Left cardiac atrium (tissue), 4 donors: Measurements from ENCODE around the gene ASGR2. TPM values are rescaled to one million over a fixed set of nuclear protein-coding genes. Genes with fewer than 3 reads are reported as not detected.

Experiments used
- ATAC-seq, 2 donors: fragments of 200-7000 bp; cut with Tn5 transposase; one replicate each; pipeline ENCODE4 v1.9.1; 2020; ENCODE audit warnings: mild to moderate bottlenecking in 2 of 2, moderate library complexity in 2 of 2
- DNase-seq: peaks from one replicate; pipeline ENCODE4 v3.0.0-alpha.2; 2020
- intact Hi-C, 2 donors: fragments of 100-400 bp; cut with DNase I; formaldehyde crosslinking; loops; one replicate each; pipeline versions ENCODE4 v1.14.1 to v1.15.1; 2022 to 2023
- total RNA-seq, 2 donors: library from RNA; stranded (reverse); fragmentation: NEBNext Ultra II Directional; extraction: Animal tissue kit (Norgen Biotek cat#: 25700); gene quantifications; one replicate each; pipeline ENCODE4 v1.2.1, GENCODE V29; 2021
- donor health status: DM: no; HTN: yes; CAD: no.
- donor health status: DM: no; HTN: yes; CAD: no; lungs with severe emphysema.
- donor health status: DM: yes; HTN: yes; CAD: no.
- donor health status: Dilated cardiomyopathy.

ASGR2 gene
- total RNA-seq, 2 donors from 2014 or later = 0.62 to 0.68 TPM

- intact Hi-C loops = no loop called here
- no peak for DNase-seq
Observed at GRCh38 chr17:7078711-7079110, 35.9 kb downstream of the ASGR2 start.

GRCh38 chr17:7077911-7078546, 36.6 kb downstream of the ASGR2 start:
- intact Hi-C loops = no loop called here
- ATAC-seq (no peak), DNase-seq (no peak)

More at GRCh38 chr17:7078711-7079110, 35.9 kb downstream of the ASGR2 start:
- ATAC-seq = no peak

GRCh38 chr17:7074931-7075330, 39.7 kb downstream of the ASGR2 start:
- intact Hi-C loops = no loop called here
- no peak for ATAC-seq
- no peak for DNase-seq

- intact Hi-C loops = no loop called here
Observed at GRCh38 chr17:7072406-7072805, 42.2 kb downstream of the ASGR2 start.

GRCh38 chr17:7070712-7071111, 43.9 kb downstream of the ASGR2 start:
- no peak for ATAC-seq
- intact Hi-C loops = no loop called here
- DNase-seq = no peak

More at GRCh38 chr17:7072406-7072805, 42.2 kb downstream of the ASGR2 start:
- ATAC-seq = no peak
- no peak for DNase-seq

GRCh38 chr17:7068268-7068667, 46.4 kb downstream of the ASGR2 start:
- DNase-seq (no peak), ATAC-seq (no peak)
- intact Hi-C loops = no loop called here

- intact Hi-C loops = no loop called here
- ATAC-seq = no peak
Observed at GRCh38 chr17:7067198-7067597, 47.4 kb downstream of the ASGR2 start.

GRCh38 chr17:7064261-7064660, 50.4 kb downstream of the ASGR2 start:
- intact Hi-C loops = no loop called here
- ATAC-seq = peak in 1 of 2 donors; percentile 32
- no peak for DNase-seq

More at GRCh38 chr17:7067198-7067597, 47.4 kb downstream of the ASGR2 start:
- DNase-seq = no peak

- DNase-seq (no peak), ATAC-seq (no peak)
- intact Hi-C loops = no loop called here
Observed at GRCh38 chr17:7063518-7064094, 51.0 kb downstream of the ASGR2 start.

GRCh38 chr17:7060165-7060891, 54.3 kb downstream of the ASGR2 start:
- DNase-seq (no peak), ATAC-seq (no peak)
- intact Hi-C loops = no loop called here

GRCh38 chr17:7058831-7059447, 55.7 kb downstream of the ASGR2 start:
- no peak for DNase-seq
- intact Hi-C loops = loop anchor here in 1 of 2 donors (10.0 kb wide), 1 partner anchor 116 kb away; the partner anchor contains the start of gene ASGR1
- no peak for ATAC-seq

- intact Hi-C loops = loop anchor here in 1 of 2 donors (10.0 kb wide), 1 partner anchor 118 kb away; the partner anchor contains the start of gene ASGR1
- ATAC-seq (no peak), DNase-seq (no peak)
Observed at GRCh38 chr17:7056386-7056785, 58.2 kb downstream of the ASGR2 start.

Other genes with a start within 250 kb of the ASGR2 start
- under 1 TPM in 1 of 2 donors, not detected in 1; 0.21 TPM for gene ALOX12, start 118.8 kb downstream of the ASGR2 start, total RNA-seq
- gene RNASEK, start 102.2 kb downstream of the ASGR2 start, total RNA-seq = 100 to 1,000 TPM; 174 to 198 TPM
- gene BCL6B, start 91.8 kb downstream of the ASGR2 start, total RNA-seq = 10 to 100 TPM; 14.1 to 19.8 TPM
- gene SLC16A13, start 78.8 kb downstream of the ASGR2 start, total RNA-seq = 1 to 10 TPM; 1.2 to 1.8 TPM
- gene SLC16A11, start 70.7 kb downstream of the ASGR2 start, total RNA-seq = 1 to 10 TPM; 2.5 to 3.5 TPM
- 10 to 100 TPM in 1 of 2 donors, 1 to 10 TPM in 1; 6.6 to 13.4 TPM for gene CLEC10A, start 34.6 kb downstream of the ASGR2 start, total RNA-seq
- under 1 TPM; 0.68 TPM for gene ASGR1, start 64.5 kb upstream of the ASGR2 start, total RNA-seq
- gene DLG4, start 105.0 kb upstream of the ASGR2 start, total RNA-seq = 10 to 100 TPM; 21.3 to 22.9 TPM
- 1,000 to 10,000 TPM in 1 of 2 donors, 100 to 1,000 TPM in 1; 891 to 1,101 TPM for gene ACADVL, start 105.1 kb upstream of the ASGR2 start, total RNA-seq
- gene DVL2, start 119.7 kb upstream of the ASGR2 start, total RNA-seq = 10 to 100 TPM; 22.5 to 23.8 TPM
- gene PHF23, start 124.6 kb upstream of the ASGR2 start, total RNA-seq = 10 to 100 TPM; 18.5 to 27.5 TPM
- 100 to 1,000 TPM; 459 to 475 TPM for gene GABARAP, start 127.6 kb upstream of the ASGR2 start, total RNA-seq
- gene CTDNEP1, start 136.9 kb upstream of the ASGR2 start, total RNA-seq = 100 to 1,000 TPM; 116 to 118 TPM
- gene ELP5, start 137.4 kb upstream of the ASGR2 start, total RNA-seq = 10 to 100 TPM; 68.3 to 93.8 TPM
- 1 to 10 TPM; 2.1 to 4.9 TPM for gene CLDN7, start 147.7 kb upstream of the ASGR2 start, total RNA-seq
- 10 to 100 TPM; 79.1 to 87.6 TPM for gene SLC2A4, start 166.9 kb upstream of the ASGR2 start, total RNA-seq
- 1 to 10 TPM; 1.2 to 1.9 TPM for gene YBX2, start 179.8 kb upstream of the ASGR2 start, total RNA-seq
- gene EIF5A, start 192.8 kb upstream of the ASGR2 start, total RNA-seq = 100 to 1,000 TPM; 274 to 374 TPM
- 10 to 100 TPM; 59.3 to 63.4 TPM for gene GPS2, start 200.5 kb upstream of the ASGR2 start, total RNA-seq
- gene NEURL4, start 214.5 kb upstream of the ASGR2 start, total RNA-seq = 10 to 100 TPM; 24.8 to 38.8 TPM
- 10 to 100 TPM; 19.0 to 20.4 TPM for gene ACAP1, start 221.7 kb upstream of the ASGR2 start, total RNA-seq
- 1 to 10 TPM; 5.3 to 5.9 TPM for gene KCTD11, start 237.3 kb upstream of the ASGR2 start, total RNA-seq
- gene TMEM95, start 240.3 kb upstream of the ASGR2 start, total RNA-seq = not detected